MM.1S (cell line): ENCODE results near the gene NUDT16.

Experiments
- DNase-seq: peaks from one replicate; pipeline ENCODE4 v3.0.0-alpha.2; 2015
- H2AFZ ChIP-seq: fragments of 300-600 bp; sonication (generic); 2 replicates; pipeline ENCODE4 v1.6.0; 2016; ENCODE audit warnings: antibody characterized with exemption, low read length
- H3F3A ChIP-seq: fragments of 300-600 bp; sonication (generic); 2 replicates; pipeline ENCODE4 v1.6.1; 2016; ENCODE audit warnings: mild to moderate bottlenecking, antibody characterized with exemption, low read length, moderate library complexity, mixed read lengths; ENCODE audit not compliant: insufficient read depth
- H3K27ac ChIP-seq: fragments of 300-600 bp; sonication (generic); 2 replicates; pipeline ENCODE4 v1.5.1; 2016; ENCODE audit warnings: mild to moderate bottlenecking, low read length
- H3K27me3 ChIP-seq: fragments of 300-600 bp; sonication (generic); replicated peaks from 2 replicates; pipeline ENCODE4 v1.6.0; 2016; ENCODE audit warnings: low read length; ENCODE audit not compliant: insufficient read depth
- H3K36me3 ChIP-seq: fragments of 300-600 bp; sonication (generic); replicated peaks from 2 replicates; pipeline ENCODE4 v1.6.1; 2016; ENCODE audit warnings: mild to moderate bottlenecking, low read length, mixed read lengths; ENCODE audit not compliant: insufficient read depth
- H3K4me1 ChIP-seq: fragments of 300-600 bp; sonication (generic); 2 replicates; pipeline ENCODE4 v1.6.1; 2016; ENCODE audit warnings: low read length, mixed read lengths
- H3K4me2 ChIP-seq: fragments of 300-600 bp; sonication (generic); 2 replicates; pipeline ENCODE4 v1.6.0; 2016; ENCODE audit warnings: low read depth, low read length
- H3K4me3 ChIP-seq: fragments of 300-600 bp; sonication (generic); 2 replicates; pipeline ENCODE4 v1.5.1; 2016; ENCODE audit warnings: low read length, mixed read lengths
- H3K79me2 ChIP-seq: fragments of 300-600 bp; sonication (generic); 2 replicates; pipeline ENCODE4 v1.6.1; 2016; ENCODE audit warnings: mixed run types, low read length, mixed read lengths
- H3K9ac ChIP-seq: fragments of 300-600 bp; sonication (generic); 2 replicates; pipeline ENCODE4 v1.6.1; 2016; ENCODE audit warnings: low read length, mixed read lengths
- H3K9me2 ChIP-seq: fragments of 300-600 bp; sonication (generic); replicated peaks from 2 replicates; pipeline ENCODE4 v1.6.1; 2016; ENCODE audit warnings: mild to moderate bottlenecking, low read length, mixed read lengths; ENCODE audit not compliant: insufficient read depth
- H3K9me3 ChIP-seq: fragments of 300-600 bp; sonication (generic); replicated peaks from 2 replicates; pipeline ENCODE4 v1.6.1; 2016; ENCODE audit warnings: mild to moderate bottlenecking, low read length, mixed read lengths; ENCODE audit not compliant: insufficient read depth
- H4K20me1 ChIP-seq: fragments of 300-600 bp; sonication (generic); 2 replicates; pipeline ENCODE4 v1.6.1; 2016; ENCODE audit warnings: mild to moderate bottlenecking, low read length, moderate library complexity, mixed read lengths; ENCODE audit not compliant: insufficient read depth
- CTCF ChIP-seq: fragments of 300-600 bp; sonication (generic); IDR thresholded peaks from 2 replicates; pipeline ENCODE4 v1.5.1; 2016; ENCODE audit warnings: antibody characterized with exemption, low read length, mixed read lengths
- EZH2 ChIP-seq: fragments of 300-600 bp; sonication (generic); optimal IDR thresholded peaks from 2 replicates; pipeline ENCODE3; 2017; ENCODE audit warnings: low read depth, mild to moderate bottlenecking, antibody characterized with exemption, low read length, mixed read lengths
- EZH2phosphoT487 ChIP-seq: fragments of 300-600 bp; sonication (generic); IDR thresholded peaks from 2 replicates; pipeline ENCODE4 v1.6.1; 2018; ENCODE audit warnings: antibody characterized with exemption, low read length

The NUDT16 gene

GRCh38 chr3:131393051-131393450, 11.5 kb downstream of the NUDT16 start:
- H3K4me3 ChIP-seq = no peak overlapping the region
- no peaks in the 10 kb centered on the region for H3F3A ChIP-seq
- H4K20me1 ChIP-seq = no peaks in the 10 kb centered on the region
- H3K36me3 ChIP-seq = no peaks in the 10 kb centered on the region
- no peak overlapping the region for H3K9ac ChIP-seq
- H3K9me3 ChIP-seq = no peaks in the 10 kb centered on the region
- no peak for TF ChIP-seq EZH2
- TF ChIP-seq CTCF = no peak
- TF ChIP-seq EZH2phosphoT487 = no peak
- no peaks in the 10 kb centered on the region for H3K4me1 ChIP-seq
- no peaks in the 10 kb centered on the region; the same call in 1 of the 2 replicates for H3K9me2 ChIP-seq
- H3K27ac ChIP-seq = no peak overlapping the region
- H2AFZ ChIP-seq = no peak overlapping the region
- no peak for DNase-seq
- H3K27me3 ChIP-seq = no peaks in the 10 kb centered on the region
- no peak overlapping the region for H3K4me2 ChIP-seq
- H3K79me2 ChIP-seq = no peaks in the 10 kb centered on the region

DNA sequence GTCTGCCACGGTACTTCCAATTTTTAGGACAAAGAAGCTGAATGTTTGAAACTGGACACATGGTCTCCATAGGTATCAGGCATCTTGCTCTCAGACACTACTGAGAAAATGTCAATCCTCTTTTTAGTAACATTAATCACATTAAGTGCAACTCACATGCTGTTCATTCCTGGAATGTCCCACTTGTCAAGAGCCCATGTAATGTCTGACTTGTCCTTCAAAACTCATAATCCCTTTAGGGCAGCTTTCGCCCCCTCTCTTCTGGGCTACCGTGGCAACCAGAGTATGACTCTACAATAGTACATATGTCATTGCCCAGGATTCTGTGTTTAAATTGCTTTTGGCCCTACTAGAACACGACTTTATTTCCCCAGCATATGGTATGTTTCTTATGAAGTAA, 12.3 kb downstream of the NUDT16 start:
- DNase-seq = no peak
- Histone ChIP-seq H3K27me3 (no peaks in the 10 kb centered on the region), H4K20me1 (no peaks in the 10 kb centered on the region), H3K4me3 (no peak overlapping the region), H2AFZ (no peak overlapping the region), H3K9ac (no peak overlapping the region), H3K79me2 (no peaks in the 10 kb centered on the region), H3K4me2 (no peak overlapping the region), H3K4me1 (no peaks in the 10 kb centered on the region), H3K9me3 (no peaks in the 10 kb centered on the region), H3F3A (no peaks in the 10 kb centered on the region), H3K36me3 (no peaks in the 10 kb centered on the region), H3K27ac (no peak overlapping the region), H3K9me2 (no peaks in the 10 kb centered on the region; the same call in 1 of the 2 replicates)
- TF ChIP-seq EZH2phosphoT487 (no peak), CTCF (no peak), EZH2 (no peak)

DNA sequence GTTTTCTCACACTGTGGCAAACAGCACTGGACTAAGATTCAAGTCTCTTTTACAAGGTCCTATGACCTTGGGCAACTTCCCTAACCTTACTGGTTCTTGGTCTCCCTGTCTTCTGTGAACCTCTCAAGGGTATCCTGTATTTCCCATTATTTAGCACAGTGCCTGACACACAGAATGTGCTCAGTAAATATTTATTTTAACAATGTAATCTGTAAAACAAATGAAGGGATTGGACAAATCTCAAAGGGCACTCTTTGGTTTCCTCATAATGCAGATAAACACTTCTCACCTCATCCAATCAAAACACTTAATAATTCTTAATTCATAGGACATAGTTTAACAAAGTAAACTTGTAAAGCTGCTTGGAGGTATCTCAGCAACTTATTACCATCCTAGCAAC, 12.8 kb downstream of the NUDT16 start:
- Histone ChIP-seq H3K9ac (no peak overlapping the region), H3F3A (no peaks in the 10 kb centered on the region), H3K4me1 (no peaks in the 10 kb centered on the region), H3K4me3 (no peak overlapping the region), H3K27me3 (no peaks in the 10 kb centered on the region), H2AFZ (no peak overlapping the region), H3K9me3 (no peaks in the 10 kb centered on the region), H4K20me1 (no peaks in the 10 kb centered on the region), H3K9me2 (no peaks in the 10 kb centered on the region; the same call in 1 of the 2 replicates), H3K79me2 (no peaks in the 10 kb centered on the region), H3K27ac (no peak overlapping the region), H3K4me2 (no peak overlapping the region), H3K36me3 (no peaks in the 10 kb centered on the region)
- no peak for TF ChIP-seq EZH2phosphoT487
- no peak for TF ChIP-seq CTCF
- TF ChIP-seq EZH2 = no peak
- DNase-seq = no peak
